PFSK-1 (cell line): ENCODE results near the gene UNC93B1.

Source experiments
- FOXP2 ChIP-seq: optimal IDR thresholded peaks from 2 replicates; pipeline ENCODE3; 2011; ENCODE audit warnings: borderline replicate concordance, control low read depth, inconsistent platforms; ENCODE audit not compliant: insufficient read depth; ENCODE audit errors: extremely low read length, extremely low read depth
- POLR2AphosphoS5 ChIP-seq: IDR thresholded peaks from 2 replicates; pipeline ENCODE4 v1.6.1; 2012; ENCODE audit warnings: low read depth, mild to moderate bottlenecking, control low read depth, low read length, moderate library complexity
- REST ChIP-seq, 2 experiments: IDR thresholded peaks; 2 replicates each; pipeline versions ENCODE4 v1.6.1 to v1.8.0; 2011 to 2012; ENCODE audit warnings: low read depth in 2 of 2, low read length in 2 of 2, control low read depth in 1 of 2, inconsistent platforms in 1 of 2, mild to moderate bottlenecking in 1 of 2, moderate library complexity in 1 of 2; ENCODE audit not compliant: insufficient read depth in 1 of 2
- SIN3A ChIP-seq: IDR thresholded peaks from 2 replicates; pipeline ENCODE4 v1.6.1; 2012; ENCODE audit warnings: mild to moderate bottlenecking, low read length, moderate library complexity, borderline replicate concordance; ENCODE audit not compliant: insufficient read depth
- TAF1 ChIP-seq: IDR thresholded peaks from 2 replicates; pipeline ENCODE4 v1.6.1; 2012; ENCODE audit warnings: low read length, control low read depth, borderline replicate concordance; ENCODE audit not compliant: insufficient read depth

Gene UNC93B1

GRCh38 chr11:68007498-68008380 is 3.8 kb upstream of the UNC93B1 start:
- TF ChIP-seq FOXP2 (no peak), TAF1 (no peak), POLR2AphosphoS5 (no peak), SIN3A (no peak), REST (IDR thresholded peaks at IDR 0.05; ENCODE audit: insufficient read depth in 1 of 2, low read depth in 2 of 2, low read length in 2 of 2) (no peak)

GRCh38 chr11:68006606-68007166 is 2.8 kb upstream of the UNC93B1 start:
- no peak for TF ChIP-seq SIN3A
- TF ChIP-seq TAF1, result no peak
- no peak for TF ChIP-seq FOXP2
- TF ChIP-seq POLR2AphosphoS5, result no peak
- TF ChIP-seq REST (IDR thresholded peaks at IDR 0.05; ENCODE audit: insufficient read depth in 1 of 2, low read depth in 2 of 2, low read length in 2 of 2), result no peak

GRCh38 chr11:68004551-68005335 is 846 bp upstream of the UNC93B1 start:
- TF ChIP-seq POLR2AphosphoS5 (no peak), REST (IDR thresholded peaks at IDR 0.05; ENCODE audit: insufficient read depth in 1 of 2, low read depth in 2 of 2, low read length in 2 of 2) (no peak), FOXP2 (no peak), SIN3A (no peak)

- no peak for TF ChIP-seq SIN3A
- TF ChIP-seq REST (IDR thresholded peaks at IDR 0.05; ENCODE audit: insufficient read depth in 1 of 2, low read depth in 2 of 2, low read length in 2 of 2), result no peak
- TF ChIP-seq POLR2AphosphoS5, result no peak
- TF ChIP-seq FOXP2, result no peak
- TF ChIP-seq TAF1, result no peak
Observed at GRCh38 chr11:68002938-68003845, 705 bp downstream of the UNC93B1 start.
